ENCODE data around the gene SMIM36. TPM values are rescaled to one million over a fixed set of nuclear protein-coding genes. Genes with fewer than 3 reads are reported as not detected.
"Not testable (repeated sequence)": the region's sequence is repeated elsewhere in the genome, so short reads cannot be mapped to it uniquely, and the experiment has no call there.

Gene SMIM36
- total RNA-seq, 4 donors from 2014 or later = not detected

- intact Hi-C loops (cut with DNase I; ENCODE audit: low total_unique reads) = no loop called here
- in situ Hi-C loops (cut with MboI; ENCODE audit: low sequenced_read_pairs in 4 of 4) = no loop called here
- H3K4me3 ChIP-seq = no peak overlapping the region
These were observed 64.6 kb downstream of the SMIM36 start for GRCh38 chr17:55446581-55447205.

GRCh38 chr17:55446004-55446403, 65.2 kb downstream of the SMIM36 start:
- ATAC-seq = peak; percentile 91 to 97

More at GRCh38 chr17:55446581-55447205, 64.6 kb downstream of the SMIM36 start:
- H3K27ac ChIP-seq = peak overlapping the region in 3 of 4 donors; percentile 59 to 73 (median 69)
- H3K27me3 ChIP-seq = no peaks in the 10 kb centered on the region
- H3K9me3 ChIP-seq = no peaks in the 10 kb centered on the region
- no peak for TF ChIP-seq POLR2A (IDR thresholded peaks at IDR 0.05)
- no peak for TF ChIP-seq CTCF (IDR thresholded peaks at IDR 0.05 in 4 of 5, conservative IDR thresholded peaks at IDR 0.05 in 1 of 5)
- H3K4me1 ChIP-seq = peaks cover 0 to 14% of the 10 kb centered on the region in 2 donors
- H3K36me3 ChIP-seq = no peaks in the 10 kb centered on the region
- ATAC-seq (no peak), DNase-seq (no peak)

GRCh38 chr17:55444471-55445441, 66.5 kb downstream of the SMIM36 start:
- H3K36me3 ChIP-seq = no peaks in the 10 kb centered on the region
- H3K27me3 ChIP-seq = no peaks in the 10 kb centered on the region
- DNase-seq = no peak
- no peak overlapping the region for H3K4me3 ChIP-seq
- H3K4me1 ChIP-seq = peaks cover 0 to 14% of the 10 kb centered on the region in 2 donors
- intact Hi-C loops (cut with DNase I; ENCODE audit: low total_unique reads) = no loop called here
- ATAC-seq = no peak
- in situ Hi-C loops (cut with MboI; ENCODE audit: low sequenced_read_pairs in 4 of 4) = no loop called here
- TF ChIP-seq CTCF (IDR thresholded peaks at IDR 0.05 in 4 of 5, conservative IDR thresholded peaks at IDR 0.05 in 1 of 5) (no peak), POLR2A (IDR thresholded peaks at IDR 0.05) (no peak)
- no peaks in the 10 kb centered on the region for H3K9me3 ChIP-seq
- no peak overlapping the region for H3K27ac ChIP-seq

More at GRCh38 chr17:55446004-55446403, 65.2 kb downstream of the SMIM36 start:
- in situ Hi-C loops (cut with MboI; ENCODE audit: low sequenced_read_pairs in 4 of 4); H3K9me3 ChIP-seq; H3K4me3 ChIP-seq; H3K27me3 ChIP-seq; H3K36me3 ChIP-seq; intact Hi-C loops (cut with DNase I; ENCODE audit: low total_unique reads): not testable (repeated sequence)
- Histone ChIP-seq H3K4me1 (peaks cover 0 to 14% of the 10 kb centered on the region in 2 donors), H3K27ac (peak overlapping the region in 3 of 4 donors; percentile 59 to 73 (median 69))
- peak in 1 of 2 donors; percentile 59 for DNase-seq

GRCh38 chr17:55443904-55444303, 67.3 kb downstream of the SMIM36 start:
- no peaks in the 10 kb centered on the region for H3K27me3 ChIP-seq
- H3K4me1 ChIP-seq = peaks cover 0 to 9% of the 10 kb centered on the region in 2 donors
- no peak for ATAC-seq
- H3K27ac ChIP-seq = no peak overlapping the region
- intact Hi-C loops (cut with DNase I; ENCODE audit: low total_unique reads) (no loop called here), in situ Hi-C loops (cut with MboI; ENCODE audit: low sequenced_read_pairs in 4 of 4) (no loop called here)
- TF ChIP-seq CTCF (IDR thresholded peaks at IDR 0.05 in 4 of 5, conservative IDR thresholded peaks at IDR 0.05 in 1 of 5) = no peak
- TF ChIP-seq POLR2A (IDR thresholded peaks at IDR 0.05) = no peak
- no peak overlapping the region for H3K4me3 ChIP-seq
- no peaks in the 10 kb centered on the region for H3K36me3 ChIP-seq
- DNase-seq = no peak
- no peaks in the 10 kb centered on the region for H3K9me3 ChIP-seq
